ENCODE measurements around the gene RRM2. TPM values are rescaled to one million over a fixed set of nuclear protein-coding genes. Genes with fewer than 3 reads are reported as not detected.
"Not testable (repeated sequence)": the region's sequence is repeated elsewhere in the genome, so short reads cannot be mapped to it uniquely, and the experiment has no call there.

The RRM2 gene
- total RNA-seq, 1 experiment from 2014 or later, result 456 TPM

- H3K9me3 ChIP-seq (replicated peaks), result no peaks in the 10 kb centered on the region
- no peak overlapping the region for H3K4me3 ChIP-seq
- no peak for DNase-seq
- no peak overlapping the region for H3K27ac ChIP-seq
- no peaks in the 10 kb centered on the region for H3K4me1 ChIP-seq
- peaks cover 10% of the 10 kb centered on the region; the same call in 1 of the 2 replicates for H3K27me3 ChIP-seq
- no peaks in the 10 kb centered on the region for H3K36me3 ChIP-seq
Observed at GRCh38 chr2:10084223-10084865, 38.2 kb upstream of the RRM2 start.

GRCh38 chr2:10085043-10085667 is 37.4 kb upstream of the RRM2 start:
- Histone ChIP-seq H3K36me3 (no peaks in the 10 kb centered on the region), H3K9me3 (replicated peaks) (no peaks in the 10 kb centered on the region), H3K27ac (no peak overlapping the region), H3K27me3 (peaks cover 10% of the 10 kb centered on the region; the same call in 1 of the 2 replicates), H3K4me3 (no peak overlapping the region), H3K4me1 (no peaks in the 10 kb centered on the region)
- DNase-seq, result no peak

GRCh38 chr2:10085668-10086059 is 36.9 kb upstream of the RRM2 start:
- DNase-seq, result no peak
- Histone ChIP-seq H3K27ac (no peak overlapping the region), H3K4me3 (no peak overlapping the region), H3K9me3 (replicated peaks) (no peaks in the 10 kb centered on the region), H3K27me3 (peaks cover 8% of the 10 kb centered on the region; the same call in 1 of the 2 replicates), H3K4me1 (no peaks in the 10 kb centered on the region), H3K36me3 (no peaks in the 10 kb centered on the region)

DNA sequence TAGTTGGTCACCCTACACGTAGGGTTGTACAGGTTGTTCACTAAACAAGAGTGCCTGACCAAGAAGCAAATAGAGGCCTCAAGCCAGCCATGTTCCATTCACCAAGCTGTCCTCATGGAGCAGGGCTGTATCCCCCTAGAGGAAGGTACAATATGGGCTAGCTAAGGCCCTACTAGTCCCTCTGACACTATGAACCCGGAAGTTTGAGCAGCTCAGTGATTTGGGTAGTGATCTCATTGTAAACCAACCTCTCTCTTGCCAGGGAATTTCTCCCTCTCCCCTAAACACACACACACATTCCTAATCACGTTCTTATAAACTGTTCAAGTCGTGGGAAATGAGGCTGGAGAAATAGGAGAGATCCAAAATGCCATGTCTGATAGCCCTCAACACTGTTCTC is 35.6 kb upstream of the RRM2 start:
- Histone ChIP-seq H3K27ac (no peak overlapping the region), H3K36me3 (no peaks in the 10 kb centered on the region), H3K4me1 (no peaks in the 10 kb centered on the region), H3K9me3 (replicated peaks) (no peaks in the 10 kb centered on the region), H3K27me3 (0 out of 2 replicates have a peak, but pooled peaks cover 2% of the 10 kb centered on the region), H3K4me3 (no peak overlapping the region)
- DNase-seq, result no peak

DNA sequence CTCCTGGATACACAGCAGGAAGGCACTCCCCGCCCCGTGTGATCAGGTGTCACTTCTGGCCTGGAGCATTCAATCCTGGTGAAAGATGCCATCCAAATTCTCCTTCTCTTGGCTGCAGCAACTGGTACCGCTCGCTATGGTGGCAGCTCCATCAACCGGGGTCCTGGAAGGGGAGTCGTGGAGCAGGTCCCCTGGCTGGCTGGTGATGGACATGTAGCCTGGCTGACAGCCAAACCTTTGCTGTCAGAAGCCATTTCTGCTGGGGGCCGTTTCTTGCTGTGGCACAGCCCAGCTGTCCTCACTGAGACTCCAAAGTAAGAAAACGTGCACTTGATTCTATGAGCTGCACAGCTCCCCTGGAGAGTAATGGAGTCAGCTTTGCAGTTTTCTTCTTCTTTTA is 35.2 kb upstream of the RRM2 start:
- Histone ChIP-seq H3K27ac (no peak overlapping the region), H3K36me3 (no peaks in the 10 kb centered on the region), H3K4me1 (no peaks in the 10 kb centered on the region), H3K4me3 (no peak overlapping the region), H3K9me3 (replicated peaks) (no peaks in the 10 kb centered on the region), H3K27me3 (0 out of 2 replicates have a peak, but pooled peaks cover 2% of the 10 kb centered on the region)
- DNase-seq, result no peak

GRCh38 chr2:10089565-10090190 is 32.9 kb upstream of the RRM2 start:
- Histone ChIP-seq H3K27me3 (0 out of 2 replicates have a peak, but pooled peaks cover 2% of the 10 kb centered on the region), H3K36me3 (no peaks in the 10 kb centered on the region), H3K4me3 (no peak overlapping the region), H3K27ac (no peak overlapping the region), H3K4me1 (no peaks in the 10 kb centered on the region), H3K9me3 (replicated peaks) (no peaks in the 10 kb centered on the region)
- DNase-seq, result no peak

DNA sequence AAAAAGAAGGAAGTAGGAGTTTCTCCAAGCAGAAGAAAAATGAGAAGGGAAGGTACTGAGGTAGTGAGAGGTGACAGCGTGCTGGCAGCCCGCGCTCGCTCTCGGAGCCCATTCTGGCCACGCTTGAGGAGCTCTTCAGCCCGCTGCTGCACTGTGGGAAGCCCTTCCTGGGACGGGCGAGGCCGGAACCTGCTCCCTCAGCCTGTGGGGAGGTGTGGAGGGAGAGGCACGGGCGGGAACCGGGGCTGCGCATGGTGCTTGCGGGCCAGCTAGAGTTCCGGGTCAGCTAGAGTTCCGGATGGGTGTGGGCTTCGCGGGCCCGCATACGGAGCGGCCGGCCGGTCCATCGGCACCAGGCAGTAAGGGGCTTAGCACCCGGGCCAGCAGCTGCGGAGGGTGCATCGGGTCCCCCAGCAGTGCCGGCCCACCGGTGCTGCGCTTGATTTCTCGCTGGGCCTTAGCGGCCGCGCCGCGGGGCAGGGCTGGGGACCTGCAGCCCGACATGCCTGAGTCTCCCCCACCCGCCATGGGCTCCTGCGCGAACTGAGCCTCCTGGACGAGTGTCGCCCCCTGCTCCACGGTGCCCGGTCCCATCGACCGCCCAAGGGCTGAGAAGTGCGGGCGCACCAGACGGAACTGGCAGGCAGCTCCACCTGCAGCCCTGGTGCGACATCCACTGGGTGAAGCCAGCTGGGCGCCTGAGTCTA is 31.2 kb upstream of the RRM2 start:
- Histone ChIP-seq H3K4me3 (no peak overlapping the region), H3K27me3 (peaks cover 3% of the 10 kb centered on the region; the same call in 1 of the 2 replicates), H3K9me3 (replicated peaks) (no peaks in the 10 kb centered on the region), H3K27ac (no peak overlapping the region), H3K4me1 (no peaks in the 10 kb centered on the region), H3K36me3 (no peaks in the 10 kb centered on the region)
- no peak for DNase-seq

DNA sequence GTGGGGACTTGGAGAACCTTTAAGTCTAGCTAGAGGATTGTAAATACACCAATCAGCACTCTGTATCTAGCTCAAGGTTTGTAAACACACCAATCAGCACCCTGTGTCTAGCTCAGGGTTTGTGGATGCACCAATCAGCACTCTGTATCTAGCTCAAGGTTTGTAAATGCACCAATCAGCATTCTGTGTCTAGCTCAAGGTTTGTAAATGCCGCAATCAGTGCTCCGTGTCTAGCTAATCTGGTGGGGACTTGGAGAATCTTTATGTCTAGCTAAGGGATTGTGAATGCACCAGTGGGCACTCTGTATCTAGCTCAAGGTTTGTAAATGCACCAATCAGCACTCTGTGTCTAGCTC is 30.7 kb upstream of the RRM2 start:
- H3K9me3 ChIP-seq (replicated peaks); H3K27ac ChIP-seq; H3K4me3 ChIP-seq; H3K36me3 ChIP-seq; DNase-seq; H3K4me1 ChIP-seq; H3K27me3 ChIP-seq: not testable (repeated sequence)

DNA sequence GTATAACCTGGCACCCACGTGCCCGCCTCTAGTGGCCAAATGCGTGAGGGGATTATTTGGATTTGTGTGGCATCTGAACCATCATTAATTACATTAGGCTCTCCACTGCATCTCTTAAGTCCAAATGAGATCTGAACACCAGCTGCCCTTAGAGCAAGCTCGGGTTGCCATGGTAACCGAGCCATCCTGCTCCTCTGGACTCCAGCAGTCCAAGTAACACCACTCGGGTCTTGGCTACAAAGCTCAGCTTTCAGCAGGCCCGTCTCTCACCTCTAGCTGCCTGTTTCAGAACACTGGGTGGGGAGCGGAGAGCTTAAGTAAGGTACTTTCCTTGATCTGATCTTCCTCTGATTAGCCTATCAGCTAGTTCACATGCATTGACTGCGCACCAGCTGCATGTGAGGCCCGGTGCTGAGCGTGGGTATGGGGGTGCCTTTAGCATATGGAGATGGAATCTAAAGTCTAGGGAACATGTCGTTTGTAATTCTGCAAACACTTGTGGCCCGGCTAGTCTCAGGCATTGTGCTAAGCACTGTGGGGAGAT is 28.2 kb upstream of the RRM2 start:
- H3K4me3 ChIP-seq, result no peak overlapping the region
- H3K9me3 ChIP-seq (replicated peaks), result no peaks in the 10 kb centered on the region
- no peak for DNase-seq
- no peak overlapping the region for H3K27ac ChIP-seq
- H3K36me3 ChIP-seq, result no peaks in the 10 kb centered on the region
- 0 out of 2 replicates have a peak, but pooled peaks cover 3% of the 10 kb centered on the region for H3K4me1 ChIP-seq
- peaks cover 8% of the 10 kb centered on the region; the same call in 1 of the 2 replicates for H3K27me3 ChIP-seq

- DNase-seq, result no peak
- Histone ChIP-seq H3K9me3 (replicated peaks) (no peaks in the 10 kb centered on the region), H3K36me3 (no peaks in the 10 kb centered on the region), H3K4me3 (no peak overlapping the region), H3K27me3 (peaks cover 8% of the 10 kb centered on the region; the same call in 1 of the 2 replicates), H3K4me1 (0 out of 2 replicates have a peak, but pooled peaks cover 3% of the 10 kb centered on the region), H3K27ac (no peak overlapping the region)
Observed at GRCh38 chr2:10095175-10095574, 27.4 kb upstream of the RRM2 start.

DNA sequence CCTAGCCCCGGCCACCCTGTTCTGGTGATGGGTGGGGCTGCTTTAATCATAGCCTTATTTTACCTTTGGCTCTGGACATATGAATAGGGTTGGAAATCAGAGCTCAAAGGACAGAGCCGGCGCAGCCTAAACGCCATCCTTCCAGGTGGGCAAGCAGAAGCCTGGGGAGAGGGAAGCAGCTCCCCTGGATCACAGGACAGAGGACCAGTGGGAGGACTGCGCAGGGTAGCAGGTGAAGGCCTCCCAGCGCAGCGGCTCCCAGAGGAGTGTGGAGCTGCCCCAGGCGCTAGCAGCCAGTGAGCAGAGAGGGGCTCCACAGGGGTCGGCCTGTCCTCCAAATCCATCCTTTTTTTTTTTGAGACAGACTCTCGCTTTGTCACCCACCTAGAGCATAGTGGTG is 25.9 kb upstream of the RRM2 start:
- H3K27me3 ChIP-seq, result peaks cover 8% of the 10 kb centered on the region; the same call in 1 of the 2 replicates
- H3K4me1 ChIP-seq, result peaks cover 6% of the 10 kb centered on the region; the same call in 1 of the 2 replicates
- no peak overlapping the region for H3K4me3 ChIP-seq
- no peak for DNase-seq
- no peaks in the 10 kb centered on the region for H3K36me3 ChIP-seq
- no peaks in the 10 kb centered on the region for H3K9me3 ChIP-seq (replicated peaks)
- no peak overlapping the region for H3K27ac ChIP-seq

GRCh38 chr2:10097352-10098148 is 25.0 kb upstream of the RRM2 start:
- peaks cover 8% of the 10 kb centered on the region; the same call in 1 of the 2 replicates for H3K27me3 ChIP-seq
- H3K27ac ChIP-seq, result no peak overlapping the region
- H3K36me3 ChIP-seq, result no peaks in the 10 kb centered on the region
- DNase-seq, result peak; percentile 70 to 83
- peaks cover 6% of the 10 kb centered on the region; the same call in 1 of the 2 replicates for H3K4me1 ChIP-seq
- H3K9me3 ChIP-seq (replicated peaks), result no peaks in the 10 kb centered on the region
- no peak overlapping the region for H3K4me3 ChIP-seq

DNA sequence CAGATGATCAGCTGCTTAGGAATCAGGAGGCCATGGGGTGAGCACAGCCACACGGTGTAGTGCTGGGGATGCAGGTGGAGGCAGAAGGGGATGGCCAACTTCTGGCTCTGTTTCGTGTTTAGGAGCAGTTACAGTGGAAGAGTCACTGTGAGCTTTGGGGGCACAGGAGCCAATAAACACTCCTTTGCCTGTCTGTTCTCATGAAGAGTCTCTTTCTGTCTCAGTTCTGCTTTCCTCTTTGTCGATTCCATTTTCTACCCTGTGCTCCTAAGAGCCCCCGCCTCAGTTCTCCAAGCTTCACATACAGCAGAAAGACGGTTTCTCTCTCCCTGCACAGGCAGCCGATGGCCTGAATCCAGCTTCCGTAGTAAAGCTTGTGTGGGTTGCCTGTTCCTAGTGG is 21.0 kb upstream of the RRM2 start:
- no peaks in the 10 kb centered on the region for H3K9me3 ChIP-seq (replicated peaks)
- no peak for DNase-seq
- H3K27ac ChIP-seq, result no peak overlapping the region
- peaks cover 10% of the 10 kb centered on the region for H3K4me1 ChIP-seq
- no peak overlapping the region for H3K4me3 ChIP-seq
- no peaks in the 10 kb centered on the region for H3K36me3 ChIP-seq
- 0 out of 2 replicates have a peak, but pooled peaks cover 5% of the 10 kb centered on the region for H3K27me3 ChIP-seq

- no peak overlapping the region for H3K27ac ChIP-seq
- DNase-seq, result peak; percentile 70 to 89
- H3K4me3 ChIP-seq, result no peak overlapping the region
- H3K36me3 ChIP-seq, result no peaks in the 10 kb centered on the region
- H3K9me3 ChIP-seq (replicated peaks), result no peaks in the 10 kb centered on the region
- H3K27me3 ChIP-seq, result no peaks in the 10 kb centered on the region
- H3K4me1 ChIP-seq, result peaks cover 7% of the 10 kb centered on the region
Observed at GRCh38 chr2:10103179-10103578, 19.4 kb upstream of the RRM2 start.
